Stimulated activated memory B cell treated with anti-CD40 and anti-IgM and Interleukin-4, amounts not matched to agents 10 μg/mL and 1 μg/mL and 100 μg/mL, for 72 hours (primary cell): ENCODE data around the gene IAPP.
"Not testable (repeated sequence)": the region's sequence is repeated elsewhere in the genome, so short reads cannot be mapped to it uniquely, and the experiment has no call there.

Experiments
- ATAC-seq: fragments of 150-1000 bp; cut with Tn5 transposase; 2 replicates; pipeline ENCODE4 v1.10.0; 2021
- H3K27ac Mint-ChIP-seq: one replicate; pipeline ENCODE4 v1.8.0; 2022; ENCODE audit warnings: mild to moderate bottlenecking, mixed read lengths
- H3K27me3 Mint-ChIP-seq: one replicate; pipeline ENCODE4 v1.8.0; 2022; ENCODE audit warnings: mixed read lengths
- H3K36me3 Mint-ChIP-seq: one replicate; pipeline ENCODE4 v1.8.0; 2022; ENCODE audit warnings: mixed read lengths
- H3K4me1 Mint-ChIP-seq: one replicate; pipeline ENCODE4 v1.8.0; 2022; ENCODE audit warnings: mixed read lengths
- H3K4me3 Mint-ChIP-seq: one replicate; pipeline ENCODE4 v1.8.0; 2022; ENCODE audit warnings: mild to moderate bottlenecking, moderate library complexity, mixed read lengths
- H3K9me3 Mint-ChIP-seq: one replicate; pipeline ENCODE4 v1.8.0; 2022; ENCODE audit warnings: mixed read lengths

IAPP gene

GRCh38 chr12:21418398-21418797, 45.7 kb downstream of the IAPP start:
- H3K27ac Mint-ChIP-seq, H3K4me1 Mint-ChIP-seq, ATAC-seq, H3K36me3 Mint-ChIP-seq, H3K4me3 Mint-ChIP-seq, H3K9me3 Mint-ChIP-seq: not testable (repeated sequence)
- H3K27me3 Mint-ChIP-seq, result peaks cover 19% of the 10 kb centered on the region

- H3K27me3 Mint-ChIP-seq, result peaks cover 19% of the 10 kb centered on the region
- ATAC-seq, H3K27ac Mint-ChIP-seq, H3K36me3 Mint-ChIP-seq, H3K4me1 Mint-ChIP-seq, H3K4me3 Mint-ChIP-seq, H3K9me3 Mint-ChIP-seq: not testable (repeated sequence)
These were observed 46.5 kb downstream of the IAPP start for GRCh38 chr12:21419009-21419699.

- Mint-ChIP-seq H3K9me3 (no peaks in the 10 kb centered on the region), H3K4me3 (no peak overlapping the region), H3K27ac (no peak overlapping the region), H3K4me1 (no peaks in the 10 kb centered on the region), H3K27me3 (peaks cover 9% of the 10 kb centered on the region), H3K36me3 (no peaks in the 10 kb centered on the region)
- ATAC-seq, result no peak
These were observed 55.5 kb downstream of the IAPP start for GRCh38 chr12:21428241-21428640.
